ENCODE measurements around the gene RREB1. TPM values are rescaled to one million over a fixed set of nuclear protein-coding genes. Genes with fewer than 3 reads are reported as not detected.

RREB1 gene
- total and polyA plus RNA-seq, 2 experiments from 2014 or later = 8.5 to 25.5 TPM

- H3K79me2 ChIP-seq (replicated peaks; ENCODE audit: insufficient read depth) = peaks cover 83% of the 10 kb centered on the region
- H3K36me3 ChIP-seq (ENCODE audit: insufficient read depth) = no peaks in the 10 kb centered on the region
- Mint-ChIP-seq H3K4me1 (peaks cover 64% of the 10 kb centered on the region), H3K27ac (no peak overlapping the region), H3K4me3 (no peak overlapping the region; the same call in 2 of the 3 replicates), H3K27me3 (ENCODE audit: insufficient read depth, low read depth, poor library complexity) (peaks cover 12% of the 10 kb centered on the region), H3K9me3 (no peaks in the 10 kb centered on the region), H3K36me3 (ENCODE audit: low read depth) (no peaks in the 10 kb centered on the region)
- H3K4me1 ChIP-seq (ENCODE audit: insufficient read depth) = peaks cover 39% of the 10 kb centered on the region
- no peak overlapping the region for H3K4me3 ChIP-seq
- no peaks in the 10 kb centered on the region for H4K20me1 ChIP-seq (replicated peaks; ENCODE audit: insufficient read depth)
- no peak overlapping the region for H3K4me2 ChIP-seq
- TF ChIP-seq JUNB (IDR thresholded peaks at IDR 0.05; ENCODE audit: unreplicated experiment) (no peak), ETS1 (IDR thresholded peaks at IDR 0.05) (no peak), ZNF462 (CRISPR knock-in tag; IDR thresholded peaks at IDR 0.05) (no peak), POLR2AphosphoS5 (IDR thresholded peaks at IDR 0.05; ENCODE audit: low read depth) (no peak), CREB1 (CRISPR knock-in tag; IDR thresholded peaks at IDR 0.05; ENCODE audit: low read depth) (no peak), NANOG (IDR thresholded peaks at IDR 0.05; ENCODE audit: borderline replicate concordance) (no peak), EZH2 (IDR thresholded peaks at IDR 0.05; ENCODE audit: low read depth, unreplicated experiment) (no peak), ZNF331 (CRISPR knock-in tag; IDR thresholded peaks at IDR 0.05; ENCODE audit: low read depth) (no peak), STAT1 (IDR thresholded peaks at IDR 0.05; ENCODE audit: unreplicated experiment) (no peak), EZH2phosphoT487 (IDR thresholded peaks at IDR 0.05; ENCODE audit: unreplicated experiment) (no peak), REST (IDR thresholded peaks at IDR 0.05; ENCODE audit: unreplicated experiment) (no peak)
- no peaks in the 10 kb centered on the region for H3K9me2 ChIP-seq (ENCODE audit: insufficient read depth)
- no peak overlapping the region for H2AFZ ChIP-seq
- no peaks in the 10 kb centered on the region for H3K27me3 ChIP-seq (ENCODE audit: insufficient read depth)
- ATAC-seq (no peak), DNase-seq (ENCODE audit: low spot score) (no peak)
- no peaks in the 10 kb centered on the region for H3F3A ChIP-seq (replicated peaks; ENCODE audit: low read depth)
- H3K27ac ChIP-seq (ENCODE audit: low read depth) = no peak overlapping the region
Observed at GRCh38 chr6:7163661-7164071, 55.9 kb downstream of the RREB1 start.

Data from GM23338 (cell line).